ENCODE data around the gene SPATC1L.

- no peak for TF ChIP-seq ZFP37 (tag by site-specific recombination; IDR thresholded peaks at IDR 0.05)
- no peak for TF ChIP-seq CTCF (tag by site-specific recombination; IDR thresholded peaks at IDR 0.05)
- TF ChIP-seq SCRT2 (tag by site-specific recombination; IDR thresholded peaks at IDR 0.05) = no peak
- no peak for TF ChIP-seq ELK4 (IDR thresholded peaks at IDR 0.05; ENCODE audit: borderline replicate concordance, low read depth, low read length)
Measured at GRCh38 chr21:46127239-46128105, 56.8 kb downstream of the SPATC1L start.

Measured in HEK293 (cell line).